T-cell (primary cell): ENCODE data around the gene GMEB2. TPM values are rescaled to one million over a fixed set of nuclear protein-coding genes. Genes with fewer than 3 reads are reported as not detected.
"Not testable (repeated sequence)": the region's sequence is repeated elsewhere in the genome, so short reads cannot be mapped to it uniquely, and the experiment has no call there.

Experiments
- ATAC-seq, 4 experiments: fragments of 200-7000 bp in 3 of 4; fragments of 150-1000 bp in 1 of 4; cut with Tn5 transposase; replicated peaks in 1 of 4; 1 replicate in 3 of 4; 2 replicates in 1 of 4; pipeline ENCODE4 v1.10.0; 2021; ENCODE audit warnings: moderate library complexity in 3 of 4, mild to moderate bottlenecking in 2 of 4, moderate number of reproducible peaks in 1 of 4
- CTCF ChIA-PET, 2 donors: fragments of 300-600 bp; sonication (Branson Sonifier 250); formaldehyde crosslinking; loops; one replicate each; lab custom pipeline; 2022; ENCODE audit warnings: antibody characterized with exemption in 2 of 2; lab: Charles Lee
- POLR2A ChIA-PET, 2 donors: fragments of 300-600 bp; sonication (Branson Sonifier 250); formaldehyde crosslinking; loops; one replicate each; lab custom pipeline; 2022; ENCODE audit warnings: antibody characterized with exemption in 2 of 2; lab: Charles Lee
- DNase-seq, 35 experiments: peaks; one replicate each; pipeline versions ENCODE4 v3.0.0 to v3.0.0-alpha.2; 2013 to 2023
- H3K27ac ChIP-seq: one replicate; pipeline ENCODE4 v1.5.1; 2013; ENCODE audit warnings: low read length
- H3K27me3 ChIP-seq, 2 experiments: replicated peaks in 1 of 2; 1 replicate in 1 of 2; 2 replicates in 1 of 2; pipeline versions ENCODE4 v1.6.1 to v1.7.0; 2013; ENCODE audit warnings: low read length in 1 of 2, mixed read lengths in 1 of 2; ENCODE audit not compliant: control insufficient read depth in 2 of 2, insufficient read depth in 2 of 2; ENCODE audit errors: extremely low read depth in 1 of 2
- H3K36me3 ChIP-seq, 2 donors: 1 replicate in 1 of 2; 2 replicates in 1 of 2; pipeline versions ENCODE4 v1.6.1 to v1.7.0; 2013; ENCODE audit warnings: low read length in 1 of 2; ENCODE audit not compliant: control insufficient read depth in 2 of 2, insufficient read depth in 1 of 2; ENCODE audit errors: extremely low read depth in 1 of 2
- H3K4me1 ChIP-seq, 2 experiments: 1 replicate in 1 of 2; 2 replicates in 1 of 2; pipeline versions ENCODE4 v1.6.1 to v1.7.0; 2013; ENCODE audit warnings: low read length in 2 of 2, mixed read lengths in 1 of 2; ENCODE audit not compliant: insufficient read depth in 2 of 2, control insufficient read depth in 1 of 2; ENCODE audit errors: extremely low read depth in 1 of 2
- H3K4me3 ChIP-seq, 2 donors: 1 replicate in 1 of 2; 2 replicates in 1 of 2; pipeline versions ENCODE4 v1.5.1 to v1.7.0; 2013; ENCODE audit warnings: mild to moderate bottlenecking in 2 of 2, low read length in 1 of 2, moderate library complexity in 1 of 2; ENCODE audit not compliant: control insufficient read depth in 1 of 2; ENCODE audit errors: extremely low read depth in 1 of 2
- H3K9me3 ChIP-seq: 2 replicates; pipeline ENCODE4 v1.7.0; 2013
- H3K27ac Mint-ChIP-seq, 2 donors: one replicate each; pipeline ENCODE4 v1.8.0; 2020 to 2021; ENCODE audit warnings: mild to moderate bottlenecking in 2 of 2, mixed read lengths in 2 of 2
- H3K27me3 Mint-ChIP-seq, 2 donors: one replicate each; pipeline ENCODE4 v1.8.0; 2021 to 2022; ENCODE audit warnings: mixed read lengths in 2 of 2
- H3K36me3 Mint-ChIP-seq: one replicate; pipeline ENCODE4 v1.8.0; 2021; ENCODE audit warnings: mixed read lengths
- H3K4me1 Mint-ChIP-seq, 3 donors: one replicate each; pipeline ENCODE4 v1.8.0; 2020 to 2022; ENCODE audit warnings: mixed read lengths in 3 of 3, mild to moderate bottlenecking in 1 of 3
- H3K4me3 Mint-ChIP-seq, 3 donors: one replicate each; pipeline ENCODE4 v1.8.0; 2020 to 2022; ENCODE audit warnings: mild to moderate bottlenecking in 3 of 3, mixed read lengths in 3 of 3, moderate library complexity in 3 of 3
- H3K9me3 Mint-ChIP-seq, 3 donors: one replicate each; pipeline ENCODE4 v1.8.0; 2020 to 2022; ENCODE audit warnings: mixed read lengths in 3 of 3
- whole genome bisulfite sequencing: methylation state at CpG from one replicate; pipeline ENCODE4 v1.1.5; 2013; ENCODE audit warnings: missing lambda C conversion rate; ENCODE audit not compliant: insufficient coverage; 5-methylcytosine and 5-hydroxymethylcytosine counted together
- total RNA-seq, 35 experiments: library from RNA in 6 of 35; stranded (reverse) in 6 of 35; fragments of 120-200 nt in 1 of 35; gene quantifications; one replicate each; pipeline versions ENCODE4 v1.2.1 to v1.2.4 and lab custom pipeline; 2013 to 2026

The GMEB2 gene
- total RNA-seq, 5 donors from 2014 or later (not counting 1 experiment from before 2014, with no cell fraction given): 20.7 to 30.3 (median 29.0) TPM

GRCh38 chr20:63661959-63662812, 35.3 kb upstream of the GMEB2 start:
- POLR2A ChIA-PET: no interaction called here
- CTCF ChIA-PET: interaction anchor here in 1 of 2 donors (0.6 kb wide), 1 partner anchor 22 kb away, joined by 4 read pairs; no protein-coding TSS in a partner anchor
- Histone ChIP-seq H3K9me3 (no peaks in the 10 kb centered on the region), H3K27me3 (no peaks in the 10 kb centered on the region), H3K27ac (no peak overlapping the region), H3K4me3 (no peak overlapping the region), H3K36me3 (peaks cover 25 to 44% of the 10 kb centered on the region in 2 donors), H3K4me1 (peaks cover 0 to 22% of the 10 kb centered on the region in 2 experiments)
- Mint-ChIP-seq H3K4me3 (no peak overlapping the region), H3K9me3 (no peaks in the 10 kb centered on the region), H3K4me1 (peaks cover 25 to 29% (median 26%) of the 10 kb centered on the region in 3 donors), H3K27me3 (no peaks in the 10 kb centered on the region), H3K27ac (no peak overlapping the region), H3K36me3 (peaks cover 12% of the 10 kb centered on the region)
- ATAC-seq (no peak), DNase-seq (no peak)
- WGBS: 94% methylated on average over 16 of the region's 33 CpGs

- DNase-seq: no peak
Measured at GRCh38 chr20:63661108-63661507, 34.2 kb upstream of the GMEB2 start.

DNA sequence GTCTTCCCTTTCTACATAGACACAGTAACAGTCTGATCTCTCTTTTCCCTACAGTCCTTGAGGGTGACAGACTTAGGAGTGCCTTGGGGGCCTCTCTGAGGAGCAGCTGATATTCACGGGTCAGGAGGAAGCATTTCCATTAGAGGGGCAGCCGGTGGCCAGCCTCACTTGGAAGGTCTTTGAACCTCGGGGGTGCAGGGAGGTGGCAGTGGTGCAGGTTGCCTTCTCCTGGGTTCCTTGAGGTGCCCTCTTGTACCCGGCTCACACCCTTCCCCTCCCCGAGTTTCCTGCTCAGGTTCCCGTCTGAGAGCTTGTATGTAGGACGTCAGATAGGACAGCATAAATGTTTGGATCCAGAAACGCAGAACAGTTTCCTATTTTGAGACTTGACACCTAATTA, 33.7 kb upstream of the GMEB2 start:
- Mint-ChIP-seq H3K9me3 (no peaks in the 10 kb centered on the region), H3K36me3 (peaks cover 6% of the 10 kb centered on the region), H3K4me1 (peaks cover 26 to 29% (median 27%) of the 10 kb centered on the region in 3 donors), H3K27me3 (no peaks in the 10 kb centered on the region), H3K27ac (no peak overlapping the region), H3K4me3 (peak overlapping the region in 1 of 3 donors; percentile 88)
- CTCF ChIA-PET: no interaction called here
- no peak overlapping the region for H3K4me3 ChIP-seq
- ATAC-seq: no peak
- no peak overlapping the region for H3K27ac ChIP-seq
- H3K36me3 ChIP-seq: peaks cover 19 to 37% of the 10 kb centered on the region in 2 donors
- H3K4me1 ChIP-seq: peaks cover 0 to 24% of the 10 kb centered on the region in 2 experiments
- POLR2A ChIA-PET: no interaction called here
- WGBS: 100% methylated on average over 1 of the region's 8 CpGs
- H3K27me3 ChIP-seq: no peaks in the 10 kb centered on the region
- DNase-seq: no peak
- no peaks in the 10 kb centered on the region for H3K9me3 ChIP-seq

More at GRCh38 chr20:63661108-63661507, 34.2 kb upstream of the GMEB2 start:
- H3K9me3 ChIP-seq: no peaks in the 10 kb centered on the region
- peaks cover 0 to 24% of the 10 kb centered on the region in 2 experiments for H3K4me1 ChIP-seq
- ChIA-PET CTCF (interaction anchor here in 1 of 2 donors (0.6 kb wide), 1 partner anchor 23 kb away, joined by 4 read pairs; no protein-coding TSS in a partner anchor), POLR2A (no interaction called here)
- Mint-ChIP-seq H3K4me1 (peaks cover 26 to 29% (median 27%) of the 10 kb centered on the region in 3 donors), H3K27ac (no peak overlapping the region), H3K36me3 (peaks cover 10% of the 10 kb centered on the region), H3K27me3 (no peaks in the 10 kb centered on the region), H3K4me3 (no peak overlapping the region), H3K9me3 (no peaks in the 10 kb centered on the region)
- no peak overlapping the region for H3K27ac ChIP-seq
- H3K27me3 ChIP-seq: no peaks in the 10 kb centered on the region
- peaks cover 24 to 39% of the 10 kb centered on the region in 2 donors for H3K36me3 ChIP-seq
- H3K4me3 ChIP-seq: no peak overlapping the region
- ATAC-seq: no peak
- WGBS: 95% methylated on average over 22 of the region's 22 CpGs

- 95% methylated on average over 7 of the region's 10 CpGs for WGBS
- H3K4me1 Mint-ChIP-seq: peaks cover 27 to 29% (median 29%) of the 10 kb centered on the region in 3 donors
- Histone ChIP-seq H3K36me3 (peaks cover 19 to 34% of the 10 kb centered on the region in 2 donors), H3K4me1 (peaks cover 2 to 27% of the 10 kb centered on the region in 2 experiments)
- H3K27me3 ChIP-seq, H3K27me3 Mint-ChIP-seq, H3K27ac Mint-ChIP-seq, H3K27ac ChIP-seq, H3K4me3 ChIP-seq, POLR2A ChIA-PET, H3K9me3 ChIP-seq, H3K36me3 Mint-ChIP-seq, H3K9me3 Mint-ChIP-seq, CTCF ChIA-PET, DNase-seq, ATAC-seq: not testable (repeated sequence)
- peak overlapping the region; percentile 88 to 95 (median 95) for H3K4me3 Mint-ChIP-seq
Measured at GRCh38 chr20:63660174-63660573, 33.3 kb upstream of the GMEB2 start.

GRCh38 chr20:63659370-63659769, 32.5 kb upstream of the GMEB2 start:
- 96% methylated on average over 9 of the region's 13 CpGs for WGBS
- Histone ChIP-seq H3K4me3 (no peak overlapping the region), H3K27ac (no peak overlapping the region)

GRCh38 chr20:63658749-63659187, 31.9 kb upstream of the GMEB2 start:
- ATAC-seq (peak; percentile 4 to 18 (median 10)), DNase-seq (no peak)
- H3K36me3 Mint-ChIP-seq: peaks cover 6% of the 10 kb centered on the region
- Histone ChIP-seq H3K4me3 (peak overlapping the region; percentile 88 to 93), H3K4me1 (peaks cover 13 to 41% of the 10 kb centered on the region in 2 experiments), H3K27me3 (peaks cover 0 to 5% of the 10 kb centered on the region in 2 experiments), H3K36me3 (peaks cover 15 to 25% of the 10 kb centered on the region in 2 donors), H3K27ac (peak overlapping the region; percentile 64), H3K9me3 (no peaks in the 10 kb centered on the region)
- WGBS: 3% methylated on average over 17 of the region's 25 CpGs
- peak overlapping the region; percentile 88 to 95 (median 95) for H3K4me3 Mint-ChIP-seq
- ChIA-PET POLR2A (no interaction called here), CTCF (interaction anchor here in 1 of 2 donors (0.6 to 1.7 kb wide), 6 partner anchors 17 to 321 kb away, joined by 3 to 16 read pairs (median 4); partner anchors contain the start of genes ARFRP1, SAMD10, TPD52L2 and ZGPAT)
- no peaks in the 10 kb centered on the region for H3K27me3 Mint-ChIP-seq
- H3K4me1 Mint-ChIP-seq: peaks cover 38 to 41% (median 40%) of the 10 kb centered on the region in 3 donors
- no peaks in the 10 kb centered on the region for H3K9me3 Mint-ChIP-seq
- peak overlapping the region; percentile 94 to 98 for H3K27ac Mint-ChIP-seq

More at GRCh38 chr20:63659370-63659769, 32.5 kb upstream of the GMEB2 start:
- Histone ChIP-seq H3K27me3 (peaks cover 0 to 3% of the 10 kb centered on the region in 2 experiments), H3K9me3 (no peaks in the 10 kb centered on the region), H3K4me1 (peaks cover 9 to 35% of the 10 kb centered on the region in 2 experiments), H3K36me3 (peaks cover 19 to 30% of the 10 kb centered on the region in 2 donors)
- Mint-ChIP-seq H3K27ac (no peak overlapping the region), H3K4me3 (peak overlapping the region; percentile 88 to 95 (median 95)), H3K4me1 (peaks cover 32 to 35% (median 34%) of the 10 kb centered on the region in 3 donors), H3K27me3 (no peaks in the 10 kb centered on the region), H3K36me3 (peaks cover 6% of the 10 kb centered on the region), H3K9me3 (no peaks in the 10 kb centered on the region)
- no peak for ATAC-seq
- ChIA-PET CTCF (no interaction called here), POLR2A (no interaction called here)
- DNase-seq: no peak
